GM12878 (cell line): ENCODE measurements around the gene AKAP1.

Source experiments
- BCL11A ChIP-seq: IDR thresholded peaks from 2 replicates; pipeline ENCODE4 v1.6.1; 2011; ENCODE audit warnings: low read depth, low read length
- CTCF ChIP-seq, 3 experiments: IDR thresholded peaks in 2 of 3; conservative IDR thresholded peaks in 1 of 3; 2 replicates each; pipeline ENCODE4 v1.5.1; 2011; ENCODE audit warnings: low read depth in 3 of 3, low read length in 3 of 3, mild to moderate bottlenecking in 3 of 3, control low read depth in 2 of 3, moderate library complexity in 2 of 3, inconsistent platforms in 1 of 3, mixed read lengths in 1 of 3; ENCODE audit not compliant: control insufficient read depth in 2 of 3, insufficient read depth in 1 of 3; ENCODE audit errors: extremely low read depth in 1 of 3
- MXI1 ChIP-seq: fragments of 150-350 bp; IDR thresholded peaks from 2 replicates; pipeline ENCODE4 v1.6.1; 2011; ENCODE audit warnings: low read depth, mild to moderate bottlenecking, inconsistent platforms, low read length, improper control_type of control experiment
- POLR2A ChIP-seq: IDR thresholded peaks from 2 replicates; pipeline ENCODE4 v1.6.1; 2011; ENCODE audit warnings: low read depth, mild to moderate bottlenecking, low read length
- POLR2AphosphoS5 ChIP-seq: IDR thresholded peaks from 2 replicates; pipeline ENCODE4 v1.6.1; 2011; ENCODE audit warnings: mild to moderate bottlenecking, low read length, inconsistent platforms
- SIN3A ChIP-seq: IDR thresholded peaks from 2 replicates; pipeline ENCODE4 v1.6.1; 2012; ENCODE audit warnings: low read depth, low read length, improper control_type of control experiment
- TAF1 ChIP-seq: IDR thresholded peaks from 2 replicates; pipeline ENCODE4 v1.6.1; 2011; ENCODE audit warnings: mild to moderate bottlenecking, low read depth, low read length, borderline replicate concordance
- USF2 ChIP-seq: IDR thresholded peaks from 2 replicates; pipeline ENCODE4 v1.6.1; 2011; ENCODE audit warnings: low read depth, low read length, improper control_type of control experiment, borderline replicate concordance
- YY1 ChIP-seq: IDR thresholded peaks from 2 replicates; pipeline ENCODE4 v1.6.1; 2011; ENCODE audit warnings: low read depth, mild to moderate bottlenecking, low read length
- ZBTB33 ChIP-seq: fragments of 450-650 bp; IDR thresholded peaks from 2 replicates; pipeline ENCODE4 v1.6.1; 2017; ENCODE audit warnings: mild to moderate bottlenecking

- no peak for TF ChIP-seq YY1
- TF ChIP-seq MXI1, result no peak
- TF ChIP-seq POLR2AphosphoS5, result no peak
- no peak for TF ChIP-seq CTCF (IDR thresholded peaks at IDR 0.05 in 2 of 3, conservative IDR thresholded peaks at IDR 0.05 in 1 of 3; ENCODE audit: control insufficient read depth in 2 of 3, extremely low read depth in 1 of 3, insufficient read depth in 1 of 3, low read depth in 3 of 3, low read length in 3 of 3)
- TF ChIP-seq POLR2A, result no peak
- no peak for TF ChIP-seq SIN3A
- TF ChIP-seq ZBTB33, result no peak
- no peak for TF ChIP-seq TAF1
- TF ChIP-seq USF2, result no peak
- no peak for TF ChIP-seq BCL11A
Measured at GRCh38 chr17:57138956-57139576, 54.0 kb downstream of the AKAP1 start.
